Peyer's patch (tissue), 4 donors: ENCODE results near the gene AP4E1. TPM values are rescaled to one million over a fixed set of nuclear protein-coding genes. Genes with fewer than 3 reads are reported as not detected.
"Not testable (repeated sequence)": the region's sequence is repeated elsewhere in the genome, so short reads cannot be mapped to it uniquely, and the experiment has no call there.

Experiments
- DNase-seq, 3 donors: peaks; one replicate each; pipeline ENCODE4 v3.0.0-alpha.2; 2017 to 2019
- H3K27ac ChIP-seq, 4 donors: fragments of 200-600 bp; sonication (generic); one replicate each; pipeline ENCODE4 v1.5.1; 2016 to 2019
- H3K27me3 ChIP-seq, 2 donors: fragments of 200-600 bp; sonication (generic); one replicate each; pipeline ENCODE4 v1.5.1; 2019
- H3K36me3 ChIP-seq, 3 donors: fragments of 200-600 bp; sonication (generic); one replicate each; pipeline ENCODE4 v1.5.1; 2016 to 2019
- H3K4me1 ChIP-seq, 4 donors: fragments of 200-600 bp; sonication (generic); one replicate each; pipeline ENCODE4 v1.5.1; 2016 to 2019
- H3K4me3 ChIP-seq, 4 donors: fragments of 200-600 bp; sonication (generic); 1 replicate in 3 of 4; 2 replicates in 1 of 4; pipeline ENCODE4 v1.5.1; 2016 to 2019; ENCODE audit warnings: mild to moderate bottlenecking in 1 of 4
- H3K9me3 ChIP-seq, 4 donors: fragments of 200-600 bp; sonication (generic); one replicate each; pipeline ENCODE4 v1.5.1; 2016 to 2019; ENCODE audit warnings: mild to moderate bottlenecking in 1 of 4
- CTCF ChIP-seq, 6 experiments: fragments of 450-650 bp in 4 of 6; fragments of 200-600 bp in 2 of 6; sonication (generic) in 1 of 6; IDR thresholded peaks; one replicate each; pipeline ENCODE4 v1.5.1; 2017 to 2019; ENCODE audit warnings: antibody characterized with exemption in 6 of 6, mild to moderate bottlenecking in 3 of 6, moderate library complexity in 1 of 6
- POLR2A ChIP-seq, 2 donors: fragments of 450-650 bp; IDR thresholded peaks; one replicate each; pipeline ENCODE4 v1.5.1; 2017; ENCODE audit warnings: antibody characterized with exemption in 2 of 2, mild to moderate bottlenecking in 2 of 2, moderate library complexity in 2 of 2
- total RNA-seq, 4 donors: library from RNA; depleted of rRNA; stranded (reverse); fragments of >200 nt; gene quantifications; one replicate each; pipeline ENCODE4 v1.1.0, GENCODE V29; 2016

The AP4E1 gene
- total RNA-seq, 4 donors from 2014 or later: 8.3 to 13.7 (median 11.9) TPM

GRCh38 chr15:51024735-51025453 lies 116.4 kb downstream of the AP4E1 start:
- Histone ChIP-seq H3K27me3 (no peaks in the 10 kb centered on the region), H3K4me3 (no peak overlapping the region), H3K9me3 (no peaks in the 10 kb centered on the region), H3K4me1 (no peaks in the 10 kb centered on the region), H3K27ac (no peak overlapping the region), H3K36me3 (no peaks in the 10 kb centered on the region)
- TF ChIP-seq POLR2A (IDR thresholded peaks at IDR 0.05): no peak
- no peak for DNase-seq

DNA sequence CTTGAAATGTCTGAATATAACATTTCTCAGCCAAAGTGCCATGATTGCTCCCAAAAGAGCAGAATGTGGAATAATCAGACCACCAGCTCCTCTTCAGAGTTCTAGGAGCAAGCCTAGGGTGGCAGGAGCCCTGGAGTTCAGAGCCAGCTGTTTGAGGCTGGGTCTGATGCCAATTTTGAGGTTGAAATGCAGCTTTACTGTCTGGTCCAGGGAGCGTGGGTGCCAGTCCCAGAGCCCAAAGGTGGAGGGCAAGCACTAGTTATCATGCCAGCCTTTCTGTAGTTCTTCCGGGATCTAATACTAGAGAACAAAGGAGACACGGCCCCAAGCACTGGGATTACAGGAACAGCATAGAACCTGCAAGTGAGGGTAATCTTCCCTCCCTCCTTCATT lies 117.0 kb downstream of the AP4E1 start:
- H3K27me3 ChIP-seq: no peaks in the 10 kb centered on the region
- no peak for TF ChIP-seq POLR2A (IDR thresholded peaks at IDR 0.05)
- TF ChIP-seq CTCF (IDR thresholded peaks at IDR 0.05): no peak
- H3K4me1 ChIP-seq: no peaks in the 10 kb centered on the region
- no peak for DNase-seq
- H3K9me3 ChIP-seq: no peaks in the 10 kb centered on the region
- no peak overlapping the region for H3K4me3 ChIP-seq
- no peak overlapping the region for H3K27ac ChIP-seq
- H3K36me3 ChIP-seq: no peaks in the 10 kb centered on the region

GRCh38 chr15:51030649-51031316 lies 122.3 kb downstream of the AP4E1 start:
- no peak for TF ChIP-seq CTCF (IDR thresholded peaks at IDR 0.05)
- TF ChIP-seq POLR2A (IDR thresholded peaks at IDR 0.05): no peak
- Histone ChIP-seq H3K9me3 (no peaks in the 10 kb centered on the region), H3K4me1 (no peaks in the 10 kb centered on the region), H3K36me3 (no peaks in the 10 kb centered on the region), H3K4me3 (no peak overlapping the region), H3K27me3 (no peaks in the 10 kb centered on the region), H3K27ac (peak overlapping the region in 2 of 4 donors; percentile 22 to 31)
- no peak for DNase-seq

DNA sequence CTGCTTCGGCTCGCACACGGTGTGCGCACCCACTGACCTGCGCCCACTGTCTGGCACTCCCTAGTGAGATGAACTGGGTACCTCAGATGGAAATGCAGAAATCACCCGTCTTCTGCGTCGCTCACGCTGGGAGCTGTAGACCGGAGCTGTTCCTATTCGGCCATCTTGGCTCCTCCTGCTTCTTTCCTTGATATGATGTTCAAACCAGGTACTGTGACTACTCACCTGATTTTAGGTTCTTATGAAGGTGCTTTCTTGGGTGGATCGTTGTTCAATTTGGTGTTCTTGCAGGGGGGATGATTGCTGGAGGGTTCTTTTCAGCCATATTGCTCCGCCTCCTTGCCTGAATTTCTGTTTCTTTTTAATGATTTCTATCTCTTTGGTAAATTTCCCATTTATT lies 129.0 kb downstream of the AP4E1 start:
- peak overlapping the region in 1 of 4 donors; percentile 14 for H3K4me3 ChIP-seq
- not testable (repeated sequence) for H3K9me3 ChIP-seq, H3K36me3 ChIP-seq, H3K27ac ChIP-seq, H3K27me3 ChIP-seq, DNase-seq, H3K4me1 ChIP-seq

GRCh38 chr15:51038162-51038973 lies 129.9 kb downstream of the AP4E1 start:
- H3K4me1 ChIP-seq: no peaks in the 10 kb centered on the region
- H3K9me3 ChIP-seq: no peaks in the 10 kb centered on the region
- DNase-seq: no peak
- TF ChIP-seq POLR2A (IDR thresholded peaks at IDR 0.05) (no peak), CTCF (IDR thresholded peaks at IDR 0.05) (no peak)
- H3K4me3 ChIP-seq: no peak overlapping the region
- no peak overlapping the region for H3K27ac ChIP-seq
- no peaks in the 10 kb centered on the region for H3K36me3 ChIP-seq
- H3K27me3 ChIP-seq: no peaks in the 10 kb centered on the region

- TF ChIP-seq CTCF (IDR thresholded peaks at IDR 0.05) (no peak), POLR2A (IDR thresholded peaks at IDR 0.05) (no peak)
Observed at GRCh38 chr15:51038974-51039319, 130.5 kb downstream of the AP4E1 start.

More at GRCh38 chr15:51038974-51039319, 130.5 kb downstream of the AP4E1 start:
- no peaks in the 10 kb centered on the region for H3K4me1 ChIP-seq
- H3K9me3 ChIP-seq: no peaks in the 10 kb centered on the region
- no peak overlapping the region for H3K27ac ChIP-seq
- no peak for DNase-seq
- H3K27me3 ChIP-seq: no peaks in the 10 kb centered on the region
- no peaks in the 10 kb centered on the region for H3K36me3 ChIP-seq
- H3K4me3 ChIP-seq: no peak overlapping the region
